IMR-90 (cell line): Measurements from ENCODE around the gene CD19. TPM values are rescaled to one million over a fixed set of nuclear protein-coding genes. Genes with fewer than 3 reads are reported as not detected.

ENCODE experiments used
- ATAC-seq: fragments of 200-7000 bp; cut with Tn5 transposase; 2 replicates; pipeline ENCODE4 v1.9.1; 2020; ENCODE audit warnings: low read depth, mild to moderate bottlenecking, moderate library complexity
- BruUV-seq: library from RNA; stranded (reverse); fragments of 400-500 nt; replicated peaks from 2 replicates; lab custom pipeline; 2021; lab: Mats Ljungman, UMichigan
- CTCF ChIA-PET: fragments of 300-600 bp; formaldehyde crosslinking; extraction: SDS; loops from one replicate; lab custom pipeline; 2021; ENCODE audit warnings: antibody characterized with exemption; lab: Yijun Ruan, JAX
- POLR2A ChIA-PET: fragments of 300-600 bp; sonication (Branson Sonifier 250); formaldehyde crosslinking; loops from one replicate; lab custom pipeline; 2022; ENCODE audit warnings: antibody characterized with exemption; ENCODE audit not compliant: unreplicated experiment; lab: Charles Lee
- DNase-seq: peaks from one replicate; pipeline ENCODE4 v3.0.0; 2013
- H2AFZ ChIP-seq: replicated peaks from 2 replicates; pipeline ENCODE3; 2013; ENCODE audit warnings: low read length, mild to moderate bottlenecking; ENCODE audit not compliant: poor library complexity
- H2AK5ac ChIP-seq: 2 replicates; pipeline ENCODE4 v1.6.1; 2013; ENCODE audit warnings: low read depth, low read length, inconsistent platforms
- H2AK9ac ChIP-seq: replicated peaks from 2 replicates; pipeline ENCODE3; 2013; ENCODE audit warnings: mild to moderate bottlenecking, low read depth, low read length, moderate library complexity; ENCODE audit not compliant: poor library complexity
- H2BK120ac ChIP-seq: 2 replicates; pipeline ENCODE4 v1.6.1; 2013; ENCODE audit warnings: low read depth, low read length, inconsistent platforms
- H2BK15ac ChIP-seq: 3 replicates; pipeline ENCODE4 v1.6.1; 2013; ENCODE audit warnings: low read depth, low read length, inconsistent platforms
- H2BK20ac ChIP-seq: 2 replicates; pipeline ENCODE4 v1.6.1; 2013; ENCODE audit warnings: low read depth, mild to moderate bottlenecking, inconsistent platforms, low read length, moderate library complexity
- H2BK5ac ChIP-seq: 2 replicates; pipeline ENCODE4 v1.6.1; 2013; ENCODE audit warnings: mild to moderate bottlenecking, low read depth, low read length, inconsistent platforms; ENCODE audit not compliant: poor library complexity, severe bottlenecking
- H3K14ac ChIP-seq: replicated peaks from 2 replicates; pipeline ENCODE4 v1.6.1; 2013; ENCODE audit warnings: low read depth, low read length, inconsistent platforms
- H3K18ac ChIP-seq: 2 replicates; pipeline ENCODE4 v1.6.1; 2013; ENCODE audit warnings: low read depth, low read length, control low read depth
- H3K23ac ChIP-seq: 2 replicates; pipeline ENCODE4 v1.6.1; 2013; ENCODE audit warnings: low read depth, low read length, inconsistent platforms
- H3K27ac ChIP-seq: 2 replicates; pipeline ENCODE4 v1.5.1; 2013; ENCODE audit warnings: mild to moderate bottlenecking, control low read depth, low read length; ENCODE audit not compliant: insufficient read depth
- H3K27me3 ChIP-seq: 2 replicates; pipeline ENCODE4 v1.6.1; 2013; ENCODE audit warnings: low read length; ENCODE audit not compliant: control insufficient read depth, insufficient read depth
- H3K36me3 ChIP-seq: 2 replicates; pipeline ENCODE4 v1.6.1; 2013; ENCODE audit warnings: low read length, mixed read lengths; ENCODE audit not compliant: control insufficient read depth, insufficient read depth
- H3K4ac ChIP-seq: 2 replicates; pipeline ENCODE4 v1.6.1; 2013; ENCODE audit warnings: low read depth, low read length, inconsistent platforms
- H3K4me1 ChIP-seq: 2 replicates; pipeline ENCODE4 v1.6.1; 2013; ENCODE audit warnings: low read length, mixed read lengths; ENCODE audit not compliant: control insufficient read depth, insufficient read depth
- H3K4me2 ChIP-seq: 2 replicates; pipeline ENCODE4 v1.6.1; 2013; ENCODE audit warnings: low read depth, mild to moderate bottlenecking, control low read depth, low read length, moderate library complexity
- H3K4me3 ChIP-seq: 2 replicates; pipeline ENCODE4 v1.5.1; 2013; ENCODE audit warnings: low read depth, mild to moderate bottlenecking, control low read depth, low read length, moderate library complexity; ENCODE audit not compliant: insufficient read depth
- H3K56ac ChIP-seq: 2 replicates; pipeline ENCODE4 v1.6.1; 2013; ENCODE audit warnings: low read length, inconsistent platforms; ENCODE audit not compliant: insufficient read depth; ENCODE audit errors: extremely low read depth
- H3K79me1 ChIP-seq, 2 experiments: 2 replicates each; pipeline ENCODE4 v1.6.1; 2013; ENCODE audit warnings: low read length in 2 of 2, inconsistent platforms in 1 of 2, low read depth in 1 of 2
- H3K9ac ChIP-seq: 2 replicates; pipeline ENCODE4 v1.6.1; 2013; ENCODE audit warnings: low read depth, low read length, control low read depth
- H3K9me1 ChIP-seq: 2 replicates; pipeline ENCODE4 v1.6.1; 2013; ENCODE audit warnings: low read length, inconsistent platforms; ENCODE audit not compliant: insufficient read depth
- H3K9me3 ChIP-seq: 2 replicates; pipeline ENCODE4 v1.6.1; 2013; ENCODE audit warnings: low read length; ENCODE audit not compliant: control insufficient read depth, insufficient read depth
- H4K20me1 ChIP-seq: 2 replicates; pipeline ENCODE4 v1.6.1; 2013; ENCODE audit warnings: low read length, inconsistent platforms; ENCODE audit not compliant: insufficient read depth
- H4K5ac ChIP-seq: 2 replicates; pipeline ENCODE4 v1.6.1; 2013; ENCODE audit warnings: mild to moderate bottlenecking, low read depth, low read length, control low read depth
- H4K8ac ChIP-seq, 2 experiments: 2 replicates each; pipeline ENCODE4 v1.6.1; 2013; ENCODE audit warnings: low read depth in 2 of 2, low read length in 2 of 2, control low read depth in 1 of 2, inconsistent platforms in 1 of 2
- H4K91ac ChIP-seq: 2 replicates; pipeline ENCODE4 v1.6.1; 2013; ENCODE audit warnings: low read depth, low read length, inconsistent platforms; ENCODE audit not compliant: insufficient read depth
- CHD1 ChIP-seq: IDR thresholded peaks from 2 replicates; pipeline ENCODE4 v1.6.1; 2012; ENCODE audit warnings: low read depth, low read length, improper control_type of control experiment
- CTCF ChIP-seq: conservative IDR thresholded peaks from 2 replicates; pipeline ENCODE4 v1.5.1; 2012; ENCODE audit warnings: mild to moderate bottlenecking, low read depth, low read length, improper control_type of control experiment
- ELK1 ChIP-seq: fragments of 150-350 bp; IDR thresholded peaks from 2 replicates; pipeline ENCODE4 v1.6.1; 2016; ENCODE audit warnings: low read depth, mild to moderate bottlenecking, low read length, moderate library complexity, borderline replicate concordance
- FOS ChIP-seq: fragments of 150-350 bp; IDR thresholded peaks from 2 replicates; pipeline ENCODE4 v1.6.1; 2016; ENCODE audit warnings: low read depth, low read length
- MAFK ChIP-seq: IDR thresholded peaks from 2 replicates; pipeline ENCODE4 v1.6.1; 2012; ENCODE audit warnings: low read depth, low read length, improper control_type of control experiment
- MAZ ChIP-seq: IDR thresholded peaks from 2 replicates; pipeline ENCODE4 v1.6.1; 2012; ENCODE audit warnings: low read depth, mild to moderate bottlenecking, low read length, improper control_type of control experiment, moderate library complexity, borderline replicate concordance
- MXI1 ChIP-seq: IDR thresholded peaks from 2 replicates; pipeline ENCODE4 v1.6.1; 2012; ENCODE audit warnings: low read depth, mild to moderate bottlenecking, low read length, moderate library complexity, borderline replicate concordance
- NFE2L2 ChIP-seq: fragments of 150-350 bp; IDR thresholded peaks from 2 replicates; pipeline ENCODE4 v1.6.1; 2016; ENCODE audit warnings: low read depth, mild to moderate bottlenecking, low read length
- RCOR1 ChIP-seq: IDR thresholded peaks from 2 replicates; pipeline ENCODE4 v1.6.1; 2012; ENCODE audit warnings: mild to moderate bottlenecking, low read length, improper control_type of control experiment; ENCODE audit not compliant: insufficient replicate concordance
- RFX5 ChIP-seq: IDR thresholded peaks from 2 replicates; pipeline ENCODE4 v1.8.0; 2012; ENCODE audit warnings: low read depth, mild to moderate bottlenecking, low read length, moderate library complexity
- WGBS, 2 experiments: methylation state at CpG; one replicate each; pipeline versions ENCODE4 v1.1.5 to v1.1.7; 2013; ENCODE audit warnings: missing lambda C conversion rate in 2 of 2; ENCODE audit not compliant: insufficient read length in 1 of 2; ENCODE audit errors: extremely low coverage in 2 of 2; 5-methylcytosine and 5-hydroxymethylcytosine counted together
- dilution Hi-C: fragments of 300-500 bp; cut with HindIII; formaldehyde crosslinking; loops from one replicate; pipeline ENCODE4 v1.14.3; 2018; ENCODE audit warnings: low sequenced_read_pairs; ENCODE audit not compliant: unreplicated experiment
- in situ Hi-C: fragments of 300-500 bp; cut with MboI; formaldehyde crosslinking; loops from 3 replicates; pipeline ENCODE4 v1.14.3; 2019; ENCODE audit warnings: low sequenced_read_pairs, inconsistent platforms, mixed read lengths
- intact Hi-C: fragments of 100-400 bp; cut with micrococcal nuclease; formaldehyde crosslinking; loops from 2 replicates; pipeline ENCODE4 v1.10.0; 2022
- polyA plus RNA-seq, 3 experiments: library from polyadenylated mRNA; depleted of rRNA; stranded (reverse); fragments of >200 nt; gene quantifications; 2 replicates each; pipeline ENCODE4 v1.2.3, GENCODE V29; 2012; ENCODE audit warnings: low replicate concordance in 1 of 3
- total RNA-seq: library from RNA; depleted of rRNA; stranded (reverse); fragments of >200 nt; gene quantifications from 2 replicates; pipeline ENCODE4 v1.2.3, GENCODE V29; 2012
- TF ChIP-seq, protein P1 (sequence below): fragments of 150-350 bp; IDR thresholded peaks from 2 replicates; pipeline ENCODE4 v1.6.1; 2017; ENCODE audit warnings: mild to moderate bottlenecking, antibody characterized with exemption, low read length, low read depth

The CD19 gene
- total and polyA plus RNA-seq, 2 of the 4 experiments (the other 2 are of a cell fraction): not detected

GRCh38 chr16:28882551-28883160, 49.1 kb upstream of the CD19 start:
- Histone ChIP-seq H2BK15ac (no peak overlapping the region), H3K27ac (no peak overlapping the region), H4K5ac (no peak overlapping the region), H3K56ac (no peak overlapping the region), H3K14ac (no peak overlapping the region), H3K36me3 (no peaks in the 10 kb centered on the region), H3K9me1 (peaks cover 7% of the 10 kb centered on the region; the same call in 1 of the 2 replicates), H3K9me3 (no peaks in the 10 kb centered on the region), H4K20me1 (no peaks in the 10 kb centered on the region), H3K4me2 (no peak overlapping the region), H3K79me1 (peaks cover 4 to 13% of the 10 kb centered on the region in 2 experiments; a peak in 2 of 4 replicates), H3K4me3 (no peak overlapping the region), H2BK120ac (no peak overlapping the region), H4K8ac (no peak overlapping the region), H3K4ac (no peak overlapping the region), H2AK5ac (no peak overlapping the region), H3K27me3 (no peaks in the 10 kb centered on the region), H4K91ac (no peak overlapping the region), H2AK9ac (no peak overlapping the region), H3K4me1 (peaks cover 7% of the 10 kb centered on the region; the same call in 1 of the 2 replicates), H3K23ac (no peak overlapping the region), H2AFZ (peak overlapping the region; percentile 43), H3K9ac (no peak overlapping the region), H2BK20ac (no peak overlapping the region), H2BK5ac (no peak overlapping the region), H3K18ac (no peak overlapping the region)
- CTCF ChIA-PET: interaction anchor here (0.6 kb wide), 1 partner anchor 43 kb away, joined by 3 read pairs; no protein-coding TSS in a partner anchor
- in situ Hi-C loops (no loop called here), intact Hi-C loops (loop anchor here (5.0 kb wide), 1 partner anchor 35 kb away; no protein-coding TSS in a partner anchor), dilution Hi-C loops (no loop called here)
- DNase-seq: no peak
- no TSS peak for BruUV-seq
- TF ChIP-seq RCOR1 (no peak), MXI1 (no peak), FOS (no peak), ELK1 (no peak), NFE2L2 (no peak), MAZ (no peak), RFX5 (no peak), MAFK (no peak), CTCF (no peak), CHD1 (no peak)
- TF ChIP-seq, protein P1, sequence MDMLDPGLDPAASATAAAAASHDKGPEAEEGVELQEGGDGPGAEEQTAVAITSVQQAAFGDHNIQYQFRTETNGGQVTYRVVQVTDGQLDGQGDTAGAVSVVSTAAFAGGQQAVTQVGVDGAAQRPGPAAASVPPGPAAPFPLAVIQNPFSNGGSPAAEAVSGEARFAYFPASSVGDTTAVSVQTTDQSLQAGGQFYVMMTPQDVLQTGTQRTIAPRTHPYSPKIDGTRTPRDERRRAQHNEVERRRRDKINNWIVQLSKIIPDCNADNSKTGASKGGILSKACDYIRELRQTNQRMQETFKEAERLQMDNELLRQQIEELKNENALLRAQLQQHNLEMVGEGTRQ: no peak
- ATAC-seq: no peak
- POLR2A ChIA-PET: no interaction called here
- whole genome bisulfite sequencing, 2 experiments: 38% methylated on average over 10 of the region's 24 CpGs; no CpG with 5 or more reads in 1 of the 2 experiments
